AG04450 (cell line): ENCODE measurements around the gene CARD6. TPM values are rescaled to one million over a fixed set of nuclear protein-coding genes. Genes with fewer than 3 reads are reported as not detected.
"Not testable (repeated sequence)": the region's sequence is repeated elsewhere in the genome, so short reads cannot be mapped to it uniquely, and the experiment has no call there.

Experiments
- CTCF ChIA-PET: fragments of 300-600, 350-600 bp; formaldehyde crosslinking; extraction: SDS; loops from one replicate; lab custom pipeline; 2022; ENCODE audit warnings: antibody characterized with exemption, inconsistent platforms; lab: Charles Lee
- POLR2A ChIA-PET: fragments of 350-600 bp; formaldehyde crosslinking; extraction: SDS; loops from one replicate; lab custom pipeline; 2021; ENCODE audit warnings: antibody characterized with exemption, inconsistent platforms; lab: Yijun Ruan, JAX
- DNase-seq: peaks from one replicate; pipeline ENCODE4 v3.0.0-alpha.2; 2011; ENCODE audit warnings: low read depth, low spot score
- H3K27ac ChIP-seq: one replicate; pipeline ENCODE4 v1.5.1; 2012; ENCODE audit warnings: low read depth, low read length, control low read depth
- H3K27me3 ChIP-seq: one replicate; pipeline ENCODE4 v1.6.0; 2012; ENCODE audit warnings: low read length; ENCODE audit not compliant: control insufficient read depth, insufficient read depth
- H3K4me3 ChIP-seq: 2 replicates; pipeline ENCODE4 v1.5.1; 2011; ENCODE audit warnings: mild to moderate bottlenecking, low read depth, low read length, control low read depth
- H3K9me3 ChIP-seq: 2 replicates; pipeline ENCODE4 v1.5.1; 2012; ENCODE audit warnings: low read length; ENCODE audit not compliant: control insufficient read depth, insufficient read depth
- polyA plus RNA-seq: library from polyadenylated mRNA; depleted of rRNA; stranded (reverse); fragments of >200 nt; gene quantifications from 2 replicates; pipeline ENCODE4 v1.2.3, GENCODE V29; 2011
- TF ChIP-seq, protein P1 (sequence below): IDR thresholded peaks from 2 replicates; pipeline ENCODE4 v1.5.1; 2011; ENCODE audit warnings: low read depth, low read length, control low read depth, inconsistent platforms

CARD6 gene
- polyA plus RNA-seq, 1 experiment: 4.2 TPM

DNA sequence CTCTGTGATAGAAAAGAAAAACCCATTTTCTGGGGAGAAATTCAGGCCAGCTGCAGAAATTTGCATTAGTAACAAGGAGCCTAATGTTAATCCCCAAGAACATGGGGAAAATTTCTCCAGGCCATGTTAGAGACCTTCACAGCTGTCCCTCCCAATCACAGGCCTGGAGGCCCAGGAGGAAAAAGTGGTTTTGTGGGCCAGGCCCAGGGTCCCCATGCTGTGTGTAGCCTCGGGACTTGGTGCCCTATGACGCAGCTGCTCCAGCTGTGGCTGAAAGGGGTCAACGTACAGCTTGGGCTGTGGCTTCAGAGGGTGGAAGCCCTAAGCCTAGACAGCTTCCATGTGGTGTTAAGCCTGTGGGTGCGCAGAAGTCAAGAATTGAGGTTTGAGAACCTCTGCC is 41.1 kb downstream of the CARD6 start:
- Histone ChIP-seq H3K27me3 (no peaks in the 10 kb centered on the region), H3K27ac (no peak overlapping the region), H3K4me3 (no peak overlapping the region), H3K9me3 (no peaks in the 10 kb centered on the region; the same call in 1 of the 2 replicates)
- CTCF ChIA-PET: no interaction called here
- TF ChIP-seq, protein P1, sequence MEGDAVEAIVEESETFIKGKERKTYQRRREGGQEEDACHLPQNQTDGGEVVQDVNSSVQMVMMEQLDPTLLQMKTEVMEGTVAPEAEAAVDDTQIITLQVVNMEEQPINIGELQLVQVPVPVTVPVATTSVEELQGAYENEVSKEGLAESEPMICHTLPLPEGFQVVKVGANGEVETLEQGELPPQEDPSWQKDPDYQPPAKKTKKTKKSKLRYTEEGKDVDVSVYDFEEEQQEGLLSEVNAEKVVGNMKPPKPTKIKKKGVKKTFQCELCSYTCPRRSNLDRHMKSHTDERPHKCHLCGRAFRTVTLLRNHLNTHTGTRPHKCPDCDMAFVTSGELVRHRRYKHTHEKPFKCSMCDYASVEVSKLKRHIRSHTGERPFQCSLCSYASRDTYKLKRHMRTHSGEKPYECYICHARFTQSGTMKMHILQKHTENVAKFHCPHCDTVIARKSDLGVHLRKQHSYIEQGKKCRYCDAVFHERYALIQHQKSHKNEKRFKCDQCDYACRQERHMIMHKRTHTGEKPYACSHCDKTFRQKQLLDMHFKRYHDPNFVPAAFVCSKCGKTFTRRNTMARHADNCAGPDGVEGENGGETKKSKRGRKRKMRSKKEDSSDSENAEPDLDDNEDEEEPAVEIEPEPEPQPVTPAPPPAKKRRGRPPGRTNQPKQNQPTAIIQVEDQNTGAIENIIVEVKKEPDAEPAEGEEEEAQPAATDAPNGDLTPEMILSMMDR: no peak
- DNase-seq: no peak
- POLR2A ChIA-PET: no interaction called here

DNA sequence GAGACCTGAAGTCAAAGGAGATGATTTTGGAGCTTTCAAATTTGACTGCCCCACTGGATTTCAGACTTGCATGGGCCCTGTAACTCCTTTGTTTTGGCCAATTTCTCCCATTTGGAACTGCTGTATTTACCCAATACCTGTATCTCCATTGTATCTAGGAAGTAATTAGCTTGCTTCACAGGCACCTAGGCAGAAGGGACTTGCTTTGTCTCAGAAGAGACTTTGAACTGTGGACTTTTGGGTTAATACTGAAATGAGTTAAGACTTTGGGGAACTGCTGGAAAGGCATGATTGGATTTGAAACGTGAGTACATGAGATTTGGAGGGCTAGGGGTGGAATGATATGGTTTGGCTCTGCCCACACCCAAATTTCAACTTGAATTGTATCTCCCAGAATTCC is 41.9 kb downstream of the CARD6 start:
- H3K27me3 ChIP-seq, DNase-seq, H3K9me3 ChIP-seq, H3K27ac ChIP-seq, H3K4me3 ChIP-seq, POLR2A ChIA-PET: not testable (repeated sequence)
- CTCF ChIA-PET: interaction anchor here (1.0 kb wide), 1 partner anchor 22 kb away, joined by 4 read pairs; no protein-coding TSS in a partner anchor

DNA sequence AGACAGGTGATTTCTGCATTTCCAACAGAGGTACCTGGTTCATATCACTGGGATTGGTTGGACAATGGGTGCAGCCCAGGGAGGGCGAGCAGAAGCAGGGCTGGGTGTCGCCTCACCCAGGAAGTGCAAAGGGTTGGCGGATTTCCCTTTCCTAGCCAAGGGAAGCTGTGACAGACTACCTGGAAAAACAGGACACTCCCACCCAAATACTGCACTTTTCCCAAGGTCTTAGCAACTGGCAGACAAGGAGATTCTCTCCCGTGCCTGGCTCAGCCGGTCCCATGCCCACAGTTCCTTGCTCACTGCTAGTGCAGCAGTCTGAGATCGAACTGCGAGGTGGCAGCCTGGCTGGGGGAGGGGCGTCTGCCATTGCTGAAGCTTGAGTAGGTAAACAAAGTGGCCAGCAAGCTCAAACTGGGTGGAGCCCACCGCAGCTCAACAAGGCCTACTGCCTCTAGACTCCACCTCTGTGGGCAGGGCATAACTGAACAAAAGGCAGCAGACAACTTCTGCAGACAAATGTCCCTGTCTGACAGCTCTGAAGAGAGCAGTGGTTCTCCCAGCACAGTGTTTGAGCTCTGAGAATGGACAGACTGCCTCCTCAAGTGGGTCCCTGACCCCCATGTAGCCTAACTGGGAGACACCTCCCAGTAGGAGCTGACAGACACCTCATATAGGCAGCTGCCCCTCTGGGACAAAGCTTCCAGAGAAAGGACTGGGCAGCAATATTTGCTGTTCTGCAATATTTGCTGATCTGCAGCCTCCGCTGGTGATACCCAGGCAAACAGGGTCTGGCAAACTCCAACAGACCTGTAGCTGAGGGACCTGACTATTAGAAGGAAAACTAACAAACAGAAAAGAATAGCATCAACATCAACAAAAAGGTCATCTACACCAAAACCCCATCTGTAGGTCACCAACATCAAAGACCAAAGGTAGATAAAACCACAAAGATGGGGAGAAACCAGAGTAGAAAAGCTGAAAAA is 54.6 kb downstream of the CARD6 start:
- CTCF ChIA-PET: interaction anchor here (0.6 to 1.7 kb wide), 3 partner anchors 9 to 1325 kb away, joined by 4 to 6 read pairs (median 5); no protein-coding TSS in a partner anchor
- H3K4me3 ChIP-seq, POLR2A ChIA-PET, H3K27me3 ChIP-seq, H3K9me3 ChIP-seq, H3K27ac ChIP-seq, DNase-seq: not testable (repeated sequence)

DNA sequence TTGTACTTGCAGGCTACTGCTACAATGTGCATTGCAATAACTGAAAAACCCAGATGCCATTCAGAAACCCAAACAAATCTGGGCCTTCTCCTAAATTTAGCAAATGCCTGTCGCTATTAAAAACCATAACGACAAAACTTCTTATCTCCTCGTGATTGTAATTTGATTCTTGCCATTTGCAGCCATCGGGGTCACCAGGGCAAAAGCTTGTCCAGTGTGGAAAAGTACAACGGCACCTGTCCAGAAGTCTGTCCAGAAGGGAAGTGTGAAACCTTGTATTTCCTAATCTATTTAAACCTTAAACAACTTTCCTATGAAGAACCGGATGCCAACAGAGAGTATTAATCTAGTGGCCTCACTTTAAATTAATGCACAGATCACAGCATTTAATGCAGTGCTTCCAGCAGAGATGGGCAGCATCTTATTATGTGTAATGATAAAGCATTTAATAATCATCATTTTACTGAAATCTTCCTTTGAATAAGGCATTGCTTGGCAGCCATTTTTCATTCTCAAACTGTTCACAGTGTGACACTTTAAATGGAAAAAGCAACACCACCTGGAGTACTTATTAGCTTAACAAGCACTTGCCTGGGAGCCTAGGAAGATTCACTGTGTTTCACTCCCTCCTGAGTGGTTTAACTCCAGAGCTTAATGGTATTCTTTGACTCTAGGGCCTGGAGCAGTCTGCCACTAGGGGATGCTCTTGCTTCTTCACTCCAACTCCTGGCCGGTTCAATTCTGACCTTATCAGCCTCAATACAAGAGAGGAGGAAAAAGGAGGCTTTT is 63.2 kb downstream of the CARD6 start:
- TF ChIP-seq, protein P1: peak; percentile 100
- ChIA-PET CTCF (interaction anchor here (0.5 to 3.4 kb wide), 137 partner anchors 9 to 1326 kb away, joined by 3 to 69 read pairs (median 4); no protein-coding TSS in a partner anchor), POLR2A (interaction anchor here (0.6 kb wide), 1 partner anchor 367 kb away, joined by 3 read pairs; no protein-coding TSS in a partner anchor)
- H3K9me3 ChIP-seq: no peaks in the 10 kb centered on the region
- DNase-seq: peak; percentile 65
- H3K27ac ChIP-seq: no peak overlapping the region
- H3K4me3 ChIP-seq: no peak overlapping the region
- H3K27me3 ChIP-seq: no peaks in the 10 kb centered on the region

DNA sequence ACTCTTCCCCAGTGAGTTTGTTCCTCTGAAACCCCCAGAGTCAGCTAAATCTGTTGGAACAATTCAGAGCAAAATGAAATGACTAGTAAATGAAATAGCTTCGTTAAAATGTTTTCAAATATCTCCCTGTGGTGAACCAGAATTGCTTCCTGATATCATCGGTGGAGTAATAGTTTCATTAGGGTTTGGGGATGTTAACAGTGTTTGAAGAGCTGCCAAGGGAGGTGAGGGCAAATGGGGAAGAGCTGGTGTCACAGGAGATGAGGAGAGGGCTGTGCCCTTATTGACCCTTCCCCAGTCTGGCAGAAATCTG is 63.8 kb downstream of the CARD6 start:
- no peak for DNase-seq
- Histone ChIP-seq H3K27me3 (no peaks in the 10 kb centered on the region), H3K4me3 (no peak overlapping the region), H3K9me3 (no peaks in the 10 kb centered on the region), H3K27ac (no peak overlapping the region)
- CTCF ChIA-PET: interaction anchor here (0.5 to 3.4 kb wide), 103 partner anchors 10 to 1326 kb away, joined by 3 to 69 read pairs (median 4); no protein-coding TSS in a partner anchor
- POLR2A ChIA-PET: interaction anchor here (0.6 kb wide), 1 partner anchor 366 kb away, joined by 3 read pairs; no protein-coding TSS in a partner anchor
- TF ChIP-seq, protein P1: no peak
